GM21737 (cell line): Measurements from ENCODE around the gene JAK3.
A peak's percentile ranks its signal among the peaks of the same experiment; 100 is the strongest.
"Not testable (repeated sequence)": the region's sequence is repeated elsewhere in the genome, so short reads cannot be mapped to it uniquely, and the experiment has no call there.

Experiments used
- ATAC-seq: cut with Tn5 transposase; IDR thresholded peaks from one replicate; pipeline ENCODE4 v1.9.1; 2021; ENCODE audit warnings: mild to moderate bottlenecking, moderate library complexity; ENCODE audit not compliant: unreplicated experiment

JAK3 gene

DNA sequence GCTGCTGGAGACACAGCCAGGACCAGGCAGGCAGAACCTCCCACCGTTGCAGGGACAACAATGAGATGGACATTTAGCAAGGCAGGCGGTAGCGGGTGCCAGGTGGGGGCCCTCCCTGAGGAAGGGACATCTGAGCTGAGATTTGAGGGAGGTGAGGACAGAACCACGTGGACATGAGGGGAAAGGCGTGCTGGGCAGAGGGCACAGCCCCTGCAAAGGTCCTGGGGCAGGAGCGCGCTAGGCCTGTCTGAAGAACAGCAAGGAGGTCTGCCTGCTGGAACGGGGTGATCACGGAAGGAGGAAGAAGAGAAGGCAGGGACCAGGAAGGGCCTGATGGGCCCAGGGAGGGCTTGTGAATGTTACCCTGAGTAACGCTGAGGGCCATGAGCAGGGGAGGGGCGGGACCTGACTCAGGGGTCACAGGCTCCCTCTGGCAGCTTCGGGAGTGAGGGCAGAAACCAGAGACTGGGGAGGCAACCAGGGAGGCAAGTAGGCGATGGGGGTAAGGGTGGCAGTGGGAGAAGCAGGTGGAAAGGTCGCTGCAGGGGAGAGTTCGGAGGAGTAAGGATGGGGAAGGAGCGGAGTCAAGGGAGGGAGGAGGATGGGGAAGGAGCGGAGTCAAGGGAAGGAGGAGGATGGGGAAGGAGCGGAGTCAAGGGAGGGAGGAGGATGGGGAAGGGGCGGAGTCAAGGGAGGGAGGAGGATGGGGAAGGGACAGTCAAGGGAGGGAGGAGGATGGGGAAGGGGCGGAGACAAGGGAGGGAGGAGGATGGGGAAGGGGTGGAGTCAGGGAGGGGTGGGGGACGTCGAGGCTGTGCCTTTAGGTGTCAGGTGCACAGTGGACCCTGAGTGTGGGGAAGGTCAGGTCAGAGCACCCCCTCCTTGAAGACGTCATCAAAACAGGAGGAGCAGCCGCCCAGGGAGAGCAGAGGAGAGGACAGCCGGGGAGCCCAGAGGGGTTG is 68.5 kb downstream of the JAK3 start:
- no peak for ATAC-seq

- ATAC-seq: no peak
These were observed 69.4 kb downstream of the JAK3 start for GRCh38 chr19:17778251-17778967.

DNA sequence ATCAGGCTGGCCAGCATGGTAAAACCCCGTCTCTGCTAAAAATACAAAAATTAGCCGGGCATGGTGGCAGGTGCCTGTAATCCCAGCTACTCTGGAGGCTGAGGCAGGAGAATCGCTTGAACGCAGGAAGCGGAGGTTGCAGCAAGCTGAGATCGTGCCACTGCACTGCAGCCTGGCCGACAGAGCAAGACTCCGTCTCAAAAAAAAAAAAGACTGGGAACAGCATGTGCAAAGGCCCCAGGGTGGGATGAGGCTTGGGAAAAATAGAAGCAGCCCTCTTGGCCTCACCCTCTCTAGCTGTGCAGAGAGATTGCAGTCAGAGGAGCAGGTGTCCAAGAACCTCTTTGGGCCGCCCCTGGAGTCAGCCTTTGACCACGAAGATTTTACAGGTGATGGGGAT is 69.9 kb downstream of the JAK3 start:
- ATAC-seq: not testable (repeated sequence)

GRCh38 chr19:17775991-17776803 is 71.6 kb downstream of the JAK3 start:
- peak; percentile 67 for ATAC-seq

- no peak for ATAC-seq
These were observed 72.4 kb downstream of the JAK3 start for GRCh38 chr19:17775245-17775927.
